Astrocyte (in vitro differentiated cells and primary cell): ENCODE measurements around the gene PRIMPOL. TPM values are rescaled to one million over a fixed set of nuclear protein-coding genes. Genes with fewer than 3 reads are reported as not detected.

Experiments used
- DNase-seq: peaks from one replicate; pipeline ENCODE4 v3.0.0-alpha.2; 2010; ENCODE audit warnings: low read depth
- FAIRE-seq: peaks from 2 replicates; lab custom pipeline; 2011; peaks lifted over from hg19 to GRCh38; lab: Jason Lieb, UNC
- H2AFZ ChIP-seq: 2 replicates; pipeline ENCODE4 v1.6.0; 2012; ENCODE audit warnings: low read depth, low read length, inconsistent platforms
- H3K27ac ChIP-seq: 2 replicates; pipeline ENCODE4 v1.5.1; 2011; ENCODE audit warnings: low read depth, low read length, inconsistent platforms
- H3K27me3 ChIP-seq: 2 replicates; pipeline ENCODE4 v1.6.0; 2011; ENCODE audit warnings: low read length, inconsistent platforms; ENCODE audit not compliant: insufficient read depth
- H3K36me3 ChIP-seq: 2 replicates; pipeline ENCODE4 v1.5.1; 2011; ENCODE audit warnings: low read length, inconsistent platforms; ENCODE audit not compliant: insufficient read depth
- H3K4me1 ChIP-seq: 2 replicates; pipeline ENCODE4 v1.5.1; 2011; ENCODE audit warnings: low read length, inconsistent platforms; ENCODE audit not compliant: insufficient read depth
- H3K4me2 ChIP-seq: 2 replicates; pipeline ENCODE4 v1.6.0; 2012; ENCODE audit warnings: low read length, inconsistent platforms
- H3K4me3 ChIP-seq: 2 replicates; pipeline ENCODE4 v1.5.1; 2011; ENCODE audit warnings: low read depth, mild to moderate bottlenecking, low read length, inconsistent platforms; ENCODE audit not compliant: insufficient read depth
- H3K79me2 ChIP-seq: 2 replicates; pipeline ENCODE4 v1.6.0; 2012; ENCODE audit warnings: mild to moderate bottlenecking, low read length, inconsistent platforms; ENCODE audit not compliant: insufficient read depth
- H3K9ac ChIP-seq: 2 replicates; pipeline ENCODE4 v1.6.0; 2012; ENCODE audit warnings: mild to moderate bottlenecking, low read length, inconsistent platforms
- H3K9me3 ChIP-seq: 2 replicates; pipeline ENCODE4 v1.5.1; 2012; ENCODE audit warnings: low read depth, mild to moderate bottlenecking, low read length, inconsistent platforms; ENCODE audit not compliant: insufficient read depth
- H4K20me1 ChIP-seq: 2 replicates; pipeline ENCODE4 v1.6.0; 2012; ENCODE audit warnings: low read length, inconsistent platforms; ENCODE audit not compliant: insufficient read depth
- H3K27ac Mint-ChIP-seq: one replicate; pipeline ENCODE4 v1.8.0; 2021; ENCODE audit warnings: mild to moderate bottlenecking, mixed read lengths; ENCODE audit not compliant: unreplicated experiment
- H3K27me3 Mint-ChIP-seq: one replicate; pipeline ENCODE4 v1.8.0; 2021; ENCODE audit warnings: low read depth, mixed read lengths; ENCODE audit not compliant: unreplicated experiment
- H3K36me3 Mint-ChIP-seq: one replicate; pipeline ENCODE4 v1.8.0; 2021; ENCODE audit warnings: low read depth, mixed read lengths; ENCODE audit not compliant: unreplicated experiment
- H3K4me1 Mint-ChIP-seq: one replicate; pipeline ENCODE4 v1.8.0; 2021; ENCODE audit warnings: low read depth, mixed read lengths; ENCODE audit not compliant: unreplicated experiment
- H3K4me3 Mint-ChIP-seq: one replicate; pipeline ENCODE4 v1.8.0; 2021; ENCODE audit warnings: mild to moderate bottlenecking, moderate library complexity, mixed read lengths; ENCODE audit not compliant: unreplicated experiment
- H3K9me3 Mint-ChIP-seq: one replicate; pipeline ENCODE4 v1.8.0; 2021; ENCODE audit warnings: mild to moderate bottlenecking, mixed read lengths; ENCODE audit not compliant: unreplicated experiment
- EZH2 ChIP-seq: IDR thresholded peaks from 2 replicates; pipeline ENCODE4 v1.6.1; 2012; ENCODE audit warnings: mild to moderate bottlenecking, low read length, inconsistent platforms; ENCODE audit not compliant: insufficient read depth
- total RNA-seq: library from RNA; stranded (reverse); gene quantifications from 2 replicates; pipeline ENCODE4 v1.2.1, GENCODE V29; 2021
- TF ChIP-seq, protein P1 (sequence below): IDR thresholded peaks from 2 replicates; pipeline ENCODE4 v1.5.1; 2011; ENCODE audit warnings: low read depth, mild to moderate bottlenecking, inconsistent platforms, low read length, moderate library complexity; ENCODE audit not compliant: insufficient read depth

PRIMPOL gene
- total RNA-seq, 1 donor from 2014 or later, result 6.5 TPM

DNA sequence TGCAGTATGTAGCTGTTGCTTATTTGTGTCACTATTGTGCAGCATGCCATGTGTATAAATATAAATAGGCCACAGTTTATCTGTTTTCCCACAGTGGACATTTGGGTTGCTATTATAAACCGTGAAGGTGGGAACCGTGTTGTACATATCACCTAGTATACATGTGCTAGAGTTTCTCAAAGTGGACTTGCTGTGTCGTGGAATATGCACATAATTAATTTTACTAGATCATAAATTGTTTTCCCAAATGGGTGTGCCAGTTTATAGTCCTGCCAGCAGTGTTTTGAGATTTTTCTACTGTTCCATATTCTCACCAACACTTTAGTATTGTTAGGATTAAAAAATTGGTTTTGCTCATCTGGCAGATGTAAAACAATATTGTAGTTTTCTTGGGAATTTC, 38.5 kb downstream of the PRIMPOL start:
- Histone ChIP-seq H3K9ac (peak overlapping the region; percentile 20), H3K36me3 (peaks cover 1% of the 10 kb centered on the region), H3K4me3 (no peak overlapping the region), H3K4me1 (peaks cover 14% of the 10 kb centered on the region), H2AFZ (peak overlapping the region; percentile 26), H3K27me3 (no peaks in the 10 kb centered on the region), H4K20me1 (no peaks in the 10 kb centered on the region), H3K27ac (peak overlapping the region; percentile 53), H3K79me2 (no peaks in the 10 kb centered on the region), H3K4me2 (peak overlapping the region; percentile 77), H3K9me3 (no peaks in the 10 kb centered on the region)
- H3K4me1 Mint-ChIP-seq, result peaks cover 15% of the 10 kb centered on the region
- no peaks in the 10 kb centered on the region for H3K9me3 Mint-ChIP-seq
- peak overlapping the region; percentile 49 for H3K27ac Mint-ChIP-seq
- TF ChIP-seq, protein P1, sequence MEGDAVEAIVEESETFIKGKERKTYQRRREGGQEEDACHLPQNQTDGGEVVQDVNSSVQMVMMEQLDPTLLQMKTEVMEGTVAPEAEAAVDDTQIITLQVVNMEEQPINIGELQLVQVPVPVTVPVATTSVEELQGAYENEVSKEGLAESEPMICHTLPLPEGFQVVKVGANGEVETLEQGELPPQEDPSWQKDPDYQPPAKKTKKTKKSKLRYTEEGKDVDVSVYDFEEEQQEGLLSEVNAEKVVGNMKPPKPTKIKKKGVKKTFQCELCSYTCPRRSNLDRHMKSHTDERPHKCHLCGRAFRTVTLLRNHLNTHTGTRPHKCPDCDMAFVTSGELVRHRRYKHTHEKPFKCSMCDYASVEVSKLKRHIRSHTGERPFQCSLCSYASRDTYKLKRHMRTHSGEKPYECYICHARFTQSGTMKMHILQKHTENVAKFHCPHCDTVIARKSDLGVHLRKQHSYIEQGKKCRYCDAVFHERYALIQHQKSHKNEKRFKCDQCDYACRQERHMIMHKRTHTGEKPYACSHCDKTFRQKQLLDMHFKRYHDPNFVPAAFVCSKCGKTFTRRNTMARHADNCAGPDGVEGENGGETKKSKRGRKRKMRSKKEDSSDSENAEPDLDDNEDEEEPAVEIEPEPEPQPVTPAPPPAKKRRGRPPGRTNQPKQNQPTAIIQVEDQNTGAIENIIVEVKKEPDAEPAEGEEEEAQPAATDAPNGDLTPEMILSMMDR, result no peak
- TF ChIP-seq EZH2, result no peak
- peaks cover 2% of the 10 kb centered on the region for H3K36me3 Mint-ChIP-seq
- FAIRE-seq, result no peak
- no peak for DNase-seq
- no peak overlapping the region for H3K4me3 Mint-ChIP-seq
- H3K27me3 Mint-ChIP-seq, result no peaks in the 10 kb centered on the region

DNA sequence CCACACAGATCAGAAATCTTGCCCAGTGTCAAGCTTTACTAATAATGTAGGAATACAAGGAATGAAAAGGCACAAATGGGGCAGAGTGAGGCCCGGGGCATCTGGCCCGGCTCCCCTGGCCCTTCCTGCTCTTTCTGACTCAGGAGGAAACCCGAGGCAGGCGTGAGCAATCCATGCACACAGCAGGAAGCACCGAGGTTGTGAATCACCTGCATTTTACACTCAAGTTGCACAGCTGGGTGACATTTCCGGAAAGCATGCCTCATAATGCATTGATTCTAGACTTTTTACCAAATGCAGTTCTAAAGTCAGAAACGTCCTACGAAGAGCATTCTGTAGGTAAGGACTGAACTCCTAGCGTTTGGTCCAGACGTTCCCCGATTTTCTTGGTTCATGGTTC, 38.9 kb downstream of the PRIMPOL start:
- TF ChIP-seq EZH2, result no peak
- TF ChIP-seq, protein P1, result no peak
- Mint-ChIP-seq H3K36me3 (peaks cover 2% of the 10 kb centered on the region), H3K9me3 (no peaks in the 10 kb centered on the region), H3K27ac (peak overlapping the region; percentile 49), H3K4me3 (peak overlapping the region; percentile 56), H3K4me1 (peaks cover 15% of the 10 kb centered on the region), H3K27me3 (no peaks in the 10 kb centered on the region)
- peak overlapping the region; percentile 77 for H3K4me2 ChIP-seq
- no peaks in the 10 kb centered on the region for H4K20me1 ChIP-seq
- no peaks in the 10 kb centered on the region for H3K9me3 ChIP-seq
- H3K36me3 ChIP-seq, result peaks cover 3% of the 10 kb centered on the region
- FAIRE-seq (peak; percentile 83), DNase-seq (peak; percentile 93)
- H3K27me3 ChIP-seq, result no peaks in the 10 kb centered on the region
- H3K4me3 ChIP-seq, result no peak overlapping the region
- peak overlapping the region; percentile 26 for H2AFZ ChIP-seq
- no peaks in the 10 kb centered on the region for H3K79me2 ChIP-seq
- H3K9ac ChIP-seq, result peak overlapping the region; percentile 20
- H3K4me1 ChIP-seq, result peaks cover 14% of the 10 kb centered on the region
- H3K27ac ChIP-seq, result peak overlapping the region; percentile 53

DNA sequence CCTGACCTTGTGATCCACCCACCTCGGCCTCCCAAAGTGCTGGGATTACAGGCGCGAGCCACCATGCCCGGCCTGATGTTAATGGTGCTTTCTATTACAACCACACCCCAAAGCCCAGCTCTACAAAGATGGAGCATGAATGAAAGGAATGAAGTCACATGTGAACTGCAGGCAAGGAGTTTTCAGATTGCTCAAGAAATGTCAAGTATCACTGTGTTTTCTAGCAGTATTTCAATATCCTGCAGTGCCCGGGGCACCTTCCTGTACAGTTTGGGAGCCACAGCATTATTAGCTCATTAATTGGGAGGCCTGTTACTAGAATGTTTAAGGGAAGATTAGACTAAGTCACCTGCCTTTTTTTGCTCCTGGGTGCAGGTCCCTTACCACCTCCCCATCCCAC, 40.1 kb downstream of the PRIMPOL start:
- FAIRE-seq, result no peak
- H3K27ac Mint-ChIP-seq, result no peak overlapping the region

More for the DNA sequence above, 40.1 kb downstream of the PRIMPOL start:
- Histone ChIP-seq H3K4me3 (no peak overlapping the region), H3K9ac (no peak overlapping the region), H4K20me1 (no peaks in the 10 kb centered on the region), H3K4me2 (no peak overlapping the region), H3K27ac (no peak overlapping the region), H2AFZ (no peak overlapping the region), H3K9me3 (no peaks in the 10 kb centered on the region), H3K27me3 (no peaks in the 10 kb centered on the region), H3K36me3 (peaks cover 3% of the 10 kb centered on the region), H3K4me1 (peaks cover 14% of the 10 kb centered on the region), H3K79me2 (no peaks in the 10 kb centered on the region)
- Mint-ChIP-seq H3K4me1 (peaks cover 11% of the 10 kb centered on the region), H3K36me3 (peaks cover 2% of the 10 kb centered on the region), H3K27me3 (no peaks in the 10 kb centered on the region), H3K9me3 (no peaks in the 10 kb centered on the region), H3K4me3 (no peak overlapping the region)
- TF ChIP-seq EZH2, result no peak
- TF ChIP-seq, protein P1, result no peak
- DNase-seq, result no peak
